Mucosa of stomach (tissue), 1 donor: ENCODE results near the gene IL21R.
"Not testable (repeated sequence)": the region's sequence is repeated elsewhere in the genome, so short reads cannot be mapped to it uniquely, and the experiment has no call there.

Experiments used
- H3K27me3 ChIP-seq: one replicate; pipeline ENCODE4 v1.7.0; 2013; ENCODE audit warnings: mild to moderate bottlenecking, low read length; ENCODE audit not compliant: control insufficient read depth, insufficient read depth
- H3K36me3 ChIP-seq: one replicate; pipeline ENCODE4 v1.7.0; 2013; ENCODE audit warnings: low read length; ENCODE audit not compliant: control insufficient read depth, insufficient read depth
- H3K4me1 ChIP-seq: one replicate; pipeline ENCODE4 v1.7.0; 2013; ENCODE audit warnings: mild to moderate bottlenecking, low read length; ENCODE audit not compliant: control insufficient read depth, insufficient read depth
- H3K4me3 ChIP-seq: one replicate; pipeline ENCODE4 v1.7.0; 2013; ENCODE audit warnings: low read length
- H3K9ac ChIP-seq: one replicate; pipeline ENCODE4 v1.7.0; 2013; ENCODE audit warnings: mild to moderate bottlenecking, low read length, moderate library complexity
- H3K9me3 ChIP-seq: one replicate; pipeline ENCODE4 v1.7.0; 2013; ENCODE audit warnings: mild to moderate bottlenecking, low read length, moderate library complexity; ENCODE audit not compliant: control insufficient read depth
- donor health status: Pancreatic carcinoma.

IL21R gene

GRCh38 chr16:27406511-27407128 lies 4.6 kb downstream of the IL21R start:
- Histone ChIP-seq H3K4me3 (no peak overlapping the region), H3K36me3 (no peaks in the 10 kb centered on the region), H3K9me3 (no peaks in the 10 kb centered on the region), H3K27me3 (peaks cover 3% of the 10 kb centered on the region), H3K9ac (no peak overlapping the region), H3K4me1 (no peaks in the 10 kb centered on the region)

DNA sequence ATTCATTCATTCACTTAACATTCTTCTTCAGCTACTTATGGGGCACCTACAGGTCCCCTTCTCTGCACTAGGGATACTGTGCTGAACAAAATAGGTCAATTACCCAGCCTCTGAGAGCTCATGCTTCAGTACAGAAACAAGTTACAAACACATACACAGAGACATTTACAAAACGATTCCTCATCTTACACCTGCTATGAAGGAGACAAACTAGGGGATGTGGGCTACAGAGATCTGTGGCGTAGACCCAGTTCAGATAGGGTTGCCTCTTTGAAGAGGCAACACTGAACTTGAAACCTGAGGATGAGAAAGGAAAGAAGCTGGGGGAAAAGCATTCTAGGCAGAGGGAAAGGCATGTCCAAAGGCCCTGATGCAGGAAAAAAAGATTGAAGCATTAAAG lies 5.2 kb downstream of the IL21R start:
- no peaks in the 10 kb centered on the region for H3K4me1 ChIP-seq
- no peak overlapping the region for H3K4me3 ChIP-seq
- no peaks in the 10 kb centered on the region for H3K36me3 ChIP-seq
- no peaks in the 10 kb centered on the region for H3K9me3 ChIP-seq
- H3K9ac ChIP-seq: no peak overlapping the region
- peaks cover 3% of the 10 kb centered on the region for H3K27me3 ChIP-seq

DNA sequence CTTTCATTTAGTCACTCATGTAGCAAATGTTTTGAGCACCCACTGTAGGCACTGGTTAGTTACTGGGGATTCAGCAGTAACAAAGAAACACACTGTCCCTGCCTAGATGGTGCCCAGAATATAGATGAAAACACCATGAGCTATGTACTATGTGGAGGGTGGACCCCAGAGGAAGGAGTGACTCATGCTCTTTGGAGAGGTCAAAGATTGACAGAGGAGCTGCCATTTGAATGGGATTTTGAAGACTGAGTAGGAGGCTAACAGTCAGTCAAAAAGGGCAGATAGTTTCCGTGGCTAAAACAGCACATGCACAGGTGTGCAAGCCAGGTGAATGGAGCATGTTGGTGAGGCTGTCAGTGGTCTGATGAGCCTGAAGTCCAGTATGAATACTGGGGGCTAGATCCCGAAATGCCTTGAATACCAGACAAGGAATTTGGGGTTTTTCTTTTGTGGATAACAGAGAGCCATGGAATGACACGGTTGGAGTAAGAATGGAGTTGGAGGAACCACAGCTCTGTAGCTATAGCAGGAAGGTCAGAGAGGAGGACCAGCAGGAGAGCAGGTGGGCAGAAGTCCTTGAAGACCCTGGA lies 6.1 kb downstream of the IL21R start:
- Histone ChIP-seq H3K9me3 (no peaks in the 10 kb centered on the region), H3K9ac (no peak overlapping the region), H3K27me3 (peaks cover 3% of the 10 kb centered on the region), H3K36me3 (no peaks in the 10 kb centered on the region), H3K4me3 (no peak overlapping the region), H3K4me1 (no peaks in the 10 kb centered on the region)

DNA sequence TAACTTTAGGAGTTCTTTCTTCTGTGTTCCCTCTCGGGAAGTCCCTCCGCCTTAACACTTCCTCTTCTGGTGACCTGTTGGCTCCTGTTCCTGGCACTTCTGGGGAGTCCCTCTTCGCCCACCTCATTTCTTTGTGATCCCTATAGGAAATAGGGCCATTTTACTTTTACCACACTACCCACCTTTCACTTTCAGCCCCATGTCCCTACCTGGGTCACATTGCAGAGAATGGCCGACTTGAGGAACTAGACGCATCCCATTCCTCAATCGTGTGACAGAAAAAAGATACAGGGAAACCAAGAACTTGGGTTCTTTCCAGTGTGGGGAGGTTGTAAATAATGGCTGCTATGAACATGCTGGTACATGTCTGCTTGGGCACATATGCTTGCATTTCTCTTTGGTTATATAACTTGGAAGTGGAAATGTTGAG lies 6.6 kb downstream of the IL21R start:
- no peaks in the 10 kb centered on the region for H3K4me1 ChIP-seq
- no peak overlapping the region for H3K9ac ChIP-seq
- peaks cover 3% of the 10 kb centered on the region for H3K27me3 ChIP-seq
- H3K9me3 ChIP-seq: no peaks in the 10 kb centered on the region
- H3K4me3 ChIP-seq: no peak overlapping the region
- no peaks in the 10 kb centered on the region for H3K36me3 ChIP-seq

GRCh38 chr16:27409958-27410357 lies 8.0 kb downstream of the IL21R start:
- H3K9ac ChIP-seq, H3K27me3 ChIP-seq, H3K9me3 ChIP-seq, H3K36me3 ChIP-seq, H3K4me1 ChIP-seq, H3K4me3 ChIP-seq: not testable (repeated sequence)

- Histone ChIP-seq H3K4me3 (no peak overlapping the region), H3K36me3 (no peaks in the 10 kb centered on the region), H3K9ac (no peak overlapping the region), H3K27me3 (peaks cover 3% of the 10 kb centered on the region), H3K9me3 (no peaks in the 10 kb centered on the region), H3K4me1 (no peaks in the 10 kb centered on the region)
These were observed 8.8 kb downstream of the IL21R start for GRCh38 chr16:27410761-27411160.

DNA sequence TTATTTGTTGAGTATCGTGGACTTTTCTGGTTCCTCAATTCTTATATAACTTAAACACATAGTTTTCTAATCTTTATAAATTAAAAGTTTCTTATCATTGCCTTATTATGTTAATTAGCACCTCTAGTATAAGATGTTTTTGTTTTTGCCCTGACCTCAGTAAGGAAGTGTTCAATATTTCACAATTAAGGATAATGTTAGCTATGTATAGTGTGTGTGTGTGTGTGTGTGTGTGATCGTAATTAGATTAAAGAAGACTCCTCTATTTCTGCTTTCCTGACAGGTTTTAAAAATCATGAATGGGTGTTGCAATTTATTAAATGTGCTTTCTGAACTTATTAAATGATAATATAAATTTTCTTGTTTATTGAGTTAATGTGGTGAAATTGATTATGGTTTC lies 12.0 kb downstream of the IL21R start:
- Histone ChIP-seq H3K36me3 (no peaks in the 10 kb centered on the region), H3K4me3 (no peak overlapping the region), H3K9ac (no peak overlapping the region), H3K27me3 (no peaks in the 10 kb centered on the region), H3K4me1 (no peaks in the 10 kb centered on the region), H3K9me3 (no peaks in the 10 kb centered on the region)

GRCh38 chr16:27414788-27415431 lies 12.9 kb downstream of the IL21R start:
- no peak overlapping the region for H3K9ac ChIP-seq
- no peaks in the 10 kb centered on the region for H3K27me3 ChIP-seq
- H3K4me3 ChIP-seq: no peak overlapping the region
- H3K36me3 ChIP-seq: no peaks in the 10 kb centered on the region
- no peaks in the 10 kb centered on the region for H3K4me1 ChIP-seq
- H3K9me3 ChIP-seq: no peaks in the 10 kb centered on the region

DNA sequence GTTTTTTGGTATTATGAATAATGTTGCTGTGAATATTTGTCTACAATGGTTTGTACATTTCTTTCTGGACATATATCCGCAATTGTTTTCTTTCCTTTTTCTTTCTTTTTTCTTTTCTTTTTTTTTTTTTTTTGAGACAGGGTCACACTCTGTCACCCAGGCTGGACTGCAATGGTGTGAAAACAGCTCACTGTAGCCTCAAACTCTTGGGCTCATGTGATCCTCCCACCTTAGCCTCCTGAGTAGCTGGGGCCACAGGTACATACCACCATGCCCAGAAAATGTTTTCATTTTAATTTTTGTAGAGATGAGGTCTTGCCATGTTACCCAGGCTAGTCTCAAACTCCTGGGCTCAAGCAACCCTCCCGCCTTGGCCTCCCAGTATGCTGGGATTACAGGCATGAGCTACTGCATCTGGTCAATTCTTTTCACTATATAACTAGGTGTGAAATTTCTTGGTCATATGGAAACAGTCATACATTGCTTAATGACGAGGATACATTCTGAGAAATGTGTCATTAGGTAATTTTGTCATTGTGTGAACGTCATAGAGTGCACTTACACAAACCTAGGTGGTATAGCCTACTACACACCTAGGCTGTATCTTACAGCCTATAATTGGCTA lies 15.2 kb downstream of the IL21R start:
- no peaks in the 10 kb centered on the region for H3K36me3 ChIP-seq
- H3K4me3 ChIP-seq: no peak overlapping the region
- H3K4me1 ChIP-seq: no peaks in the 10 kb centered on the region
- no peak overlapping the region for H3K9ac ChIP-seq
- H3K27me3 ChIP-seq: no peaks in the 10 kb centered on the region
- no peaks in the 10 kb centered on the region for H3K9me3 ChIP-seq

GRCh38 chr16:27421961-27422740 lies 20.2 kb downstream of the IL21R start:
- Histone ChIP-seq H3K36me3 (no peaks in the 10 kb centered on the region), H3K4me1 (no peaks in the 10 kb centered on the region), H3K27me3 (no peaks in the 10 kb centered on the region), H3K4me3 (no peak overlapping the region), H3K9me3 (no peaks in the 10 kb centered on the region), H3K9ac (no peak overlapping the region)

- Histone ChIP-seq H3K4me1 (no peaks in the 10 kb centered on the region), H3K9me3 (no peaks in the 10 kb centered on the region), H3K27me3 (no peaks in the 10 kb centered on the region), H3K36me3 (no peaks in the 10 kb centered on the region), H3K9ac (no peak overlapping the region), H3K4me3 (no peak overlapping the region)
These were observed 23.0 kb downstream of the IL21R start for GRCh38 chr16:27424772-27425498.
